RWPE2 (cell line): Measurements from ENCODE around the gene ALOX15.
"Not testable (repeated sequence)": the region's sequence is repeated elsewhere in the genome, so short reads cannot be mapped to it uniquely, and the experiment has no call there.

Source experiments
- ATAC-seq: fragments of 200-7000 bp; cut with Tn5 transposase; 3 replicates; pipeline ENCODE4 v1.9.1; 2021; ENCODE audit warnings: low read depth
- DNase-seq: peaks from one replicate; pipeline ENCODE4 v3.0.0-alpha.2; 2020; ENCODE audit warnings: low spot score
- H3K27ac ChIP-seq: fragments of 450-650 bp; 2 replicates; pipeline ENCODE4 v1.5.1; 2017; ENCODE audit warnings: mild to moderate bottlenecking; ENCODE audit not compliant: poor library complexity, severe bottlenecking
- H3K27me3 ChIP-seq: fragments of 250-450 bp; sonication (Bioruptor Pico); 2 replicates; pipeline ENCODE4 v1.5.1; 2021; ENCODE audit warnings: mild to moderate bottlenecking, moderate library complexity; ENCODE audit not compliant: insufficient read depth, poor library complexity, severe bottlenecking
- H3K36me3 ChIP-seq: fragments of 250-450 bp; sonication (Bioruptor Pico); 2 replicates; pipeline ENCODE4 v1.5.1; 2020; ENCODE audit warnings: low read depth, mild to moderate bottlenecking, moderate library complexity
- H3K4me1 ChIP-seq: fragments of 250-450 bp; sonication (Bioruptor Pico); 2 replicates; pipeline ENCODE4 v1.5.1; 2021; ENCODE audit warnings: mild to moderate bottlenecking, moderate library complexity; ENCODE audit not compliant: insufficient read depth, poor library complexity, severe bottlenecking
- H3K4me3 ChIP-seq: fragments of 250-450 bp; sonication (Bioruptor Pico); 2 replicates; pipeline ENCODE4 v1.5.1; 2021; ENCODE audit warnings: mild to moderate bottlenecking, moderate library complexity; ENCODE audit not compliant: severe bottlenecking
- H3K9me3 ChIP-seq: fragments of 250-450 bp; sonication (Bioruptor Pico); 2 replicates; pipeline ENCODE4 v1.5.1; 2021; ENCODE audit warnings: mild to moderate bottlenecking, moderate library complexity; ENCODE audit not compliant: severe bottlenecking
- TF ChIP-seq, protein P1 (sequence below): fragments of 450-650 bp; IDR thresholded peaks from one replicate; pipeline ENCODE4 v1.5.1; 2017; ENCODE audit warnings: mild to moderate bottlenecking, moderate library complexity; ENCODE audit not compliant: poor library complexity, severe bottlenecking

ALOX15 gene

DNA sequence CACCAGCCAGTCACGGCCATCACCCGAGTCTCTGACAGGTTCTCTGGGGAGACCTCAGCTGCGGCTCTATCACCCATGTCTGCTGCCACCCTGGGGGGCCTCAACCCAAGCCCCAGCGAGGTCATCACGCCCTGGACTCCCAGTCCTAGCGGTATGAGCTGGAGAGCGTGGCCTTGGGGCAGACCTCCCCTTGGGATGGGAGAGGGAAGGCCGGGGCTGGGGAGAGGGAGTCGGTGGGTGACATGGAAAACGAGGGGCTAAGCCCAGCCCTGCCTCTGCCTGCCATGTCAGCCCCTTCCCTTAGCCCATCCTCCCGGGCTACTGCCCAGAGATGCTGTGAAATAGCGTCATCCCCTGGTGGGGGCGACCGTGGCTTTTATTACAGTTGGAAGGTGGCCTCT, 48.5 kb downstream of the ALOX15 start:
- no peaks in the 10 kb centered on the region for H3K9me3 ChIP-seq
- no peak overlapping the region for H3K27ac ChIP-seq
- H3K36me3 ChIP-seq = no peaks in the 10 kb centered on the region
- no peaks in the 10 kb centered on the region for H3K4me1 ChIP-seq
- no peak for ATAC-seq
- no peak for DNase-seq
- peaks cover 12% of the 10 kb centered on the region for H3K27me3 ChIP-seq
- TF ChIP-seq, protein P1, sequence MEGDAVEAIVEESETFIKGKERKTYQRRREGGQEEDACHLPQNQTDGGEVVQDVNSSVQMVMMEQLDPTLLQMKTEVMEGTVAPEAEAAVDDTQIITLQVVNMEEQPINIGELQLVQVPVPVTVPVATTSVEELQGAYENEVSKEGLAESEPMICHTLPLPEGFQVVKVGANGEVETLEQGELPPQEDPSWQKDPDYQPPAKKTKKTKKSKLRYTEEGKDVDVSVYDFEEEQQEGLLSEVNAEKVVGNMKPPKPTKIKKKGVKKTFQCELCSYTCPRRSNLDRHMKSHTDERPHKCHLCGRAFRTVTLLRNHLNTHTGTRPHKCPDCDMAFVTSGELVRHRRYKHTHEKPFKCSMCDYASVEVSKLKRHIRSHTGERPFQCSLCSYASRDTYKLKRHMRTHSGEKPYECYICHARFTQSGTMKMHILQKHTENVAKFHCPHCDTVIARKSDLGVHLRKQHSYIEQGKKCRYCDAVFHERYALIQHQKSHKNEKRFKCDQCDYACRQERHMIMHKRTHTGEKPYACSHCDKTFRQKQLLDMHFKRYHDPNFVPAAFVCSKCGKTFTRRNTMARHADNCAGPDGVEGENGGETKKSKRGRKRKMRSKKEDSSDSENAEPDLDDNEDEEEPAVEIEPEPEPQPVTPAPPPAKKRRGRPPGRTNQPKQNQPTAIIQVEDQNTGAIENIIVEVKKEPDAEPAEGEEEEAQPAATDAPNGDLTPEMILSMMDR = no peak
- H3K4me3 ChIP-seq = no peak overlapping the region

DNA sequence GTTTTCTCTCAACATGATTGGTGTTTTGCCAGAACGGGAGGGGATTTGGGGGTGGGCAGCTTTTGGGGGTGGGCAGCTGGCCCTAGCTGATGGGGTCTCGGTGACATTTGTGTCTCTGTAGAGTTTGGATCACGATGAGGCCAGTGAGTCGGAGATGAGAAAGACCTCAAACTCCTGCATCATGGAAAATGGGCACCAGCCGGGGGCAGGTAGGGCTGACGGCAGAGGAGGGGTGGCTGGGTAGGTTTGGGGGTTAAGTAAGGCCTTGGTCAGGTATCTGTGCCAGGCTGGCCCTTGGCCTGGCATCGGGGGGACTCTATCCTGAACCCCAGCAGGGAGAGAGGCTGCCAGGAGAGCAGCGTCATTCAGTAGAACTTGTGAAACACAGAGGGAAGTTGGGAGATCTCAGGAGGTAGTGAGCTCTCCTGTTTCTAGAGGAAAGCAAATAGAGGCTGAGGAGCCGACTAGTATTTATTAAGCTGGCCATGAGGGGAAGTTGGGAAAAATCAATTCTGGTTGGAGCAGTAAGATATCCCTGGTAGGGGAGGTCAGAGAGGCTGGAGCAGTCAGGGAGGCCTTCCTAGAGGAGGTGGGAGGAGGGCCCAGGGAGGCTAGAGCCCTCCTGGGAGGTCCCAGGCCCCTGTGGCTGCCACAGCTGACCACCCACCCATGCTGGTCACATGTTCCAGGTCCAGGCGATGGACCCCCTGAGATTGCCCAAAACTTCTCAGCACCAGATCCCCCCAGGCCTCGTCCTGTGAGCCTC, 49.1 kb downstream of the ALOX15 start:
- DNase-seq (no peak), ATAC-seq (no peak)
- Histone ChIP-seq H3K4me1 (no peaks in the 10 kb centered on the region), H3K9me3 (no peaks in the 10 kb centered on the region), H3K27me3 (peaks cover 12% of the 10 kb centered on the region), H3K27ac (no peak overlapping the region), H3K4me3 (no peak overlapping the region), H3K36me3 (no peaks in the 10 kb centered on the region)
- TF ChIP-seq, protein P1 = no peak

DNA sequence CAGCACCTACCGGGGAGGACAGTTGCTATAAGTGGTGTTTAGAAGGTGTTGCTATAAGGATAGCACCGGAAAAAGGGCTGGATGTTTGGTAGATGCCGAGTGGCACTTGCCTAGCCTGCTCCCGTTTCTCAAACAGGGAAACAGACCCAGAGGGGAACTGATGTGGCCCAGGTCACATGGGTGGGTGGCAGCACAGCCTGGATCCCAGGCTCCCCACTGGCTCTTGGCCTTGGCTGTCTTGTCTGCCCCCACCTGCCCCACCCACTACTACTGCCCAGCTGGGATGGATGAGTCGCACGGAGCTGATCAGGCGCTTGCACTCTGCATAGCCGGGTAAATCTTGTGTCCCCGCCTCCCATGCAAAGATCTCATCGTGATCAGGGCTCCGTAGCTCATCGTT, 49.9 kb downstream of the ALOX15 start:
- ATAC-seq = peak; percentile 32; the same call in 1 of the 3 replicates
- H3K36me3 ChIP-seq = no peaks in the 10 kb centered on the region
- no peak for DNase-seq

DNA sequence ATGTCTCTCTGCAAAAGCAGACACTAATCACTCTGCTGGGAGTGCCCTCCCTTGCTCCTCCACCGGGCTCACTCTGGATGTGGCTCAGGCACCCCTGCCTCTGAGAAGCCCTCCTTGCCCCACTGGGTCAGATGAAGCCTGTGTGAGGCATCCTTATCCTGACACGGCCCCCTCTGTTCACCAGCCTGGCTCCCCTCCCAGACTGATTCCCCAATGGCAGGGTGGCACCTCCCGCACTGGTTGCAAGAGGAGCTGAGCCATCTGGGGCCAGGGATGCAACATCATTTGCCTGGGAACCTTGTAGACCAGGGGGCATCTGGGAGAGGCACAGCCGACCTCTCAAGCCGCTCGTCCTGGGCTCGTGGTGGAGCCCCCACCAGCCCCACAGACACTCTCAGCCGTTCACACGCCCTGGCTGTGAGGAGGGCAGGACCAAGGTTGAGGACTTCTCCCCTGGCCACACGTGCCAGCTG, 50.5 kb downstream of the ALOX15 start:
- TF ChIP-seq, protein P1 = no peak
- Histone ChIP-seq H3K36me3 (no peaks in the 10 kb centered on the region), H3K27ac (no peak overlapping the region), H3K4me3 (no peak overlapping the region), H3K4me1 (no peaks in the 10 kb centered on the region), H3K27me3 (peaks cover 17% of the 10 kb centered on the region), H3K9me3 (no peaks in the 10 kb centered on the region)
- DNase-seq (no peak), ATAC-seq (no peak)

More for the DNA sequence above, 49.9 kb downstream of the ALOX15 start:
- no peak overlapping the region for H3K27ac ChIP-seq
- no peak overlapping the region for H3K4me3 ChIP-seq
- no peaks in the 10 kb centered on the region for H3K4me1 ChIP-seq
- TF ChIP-seq, protein P1 = no peak
- peaks cover 12% of the 10 kb centered on the region for H3K27me3 ChIP-seq
- H3K9me3 ChIP-seq = no peaks in the 10 kb centered on the region

DNA sequence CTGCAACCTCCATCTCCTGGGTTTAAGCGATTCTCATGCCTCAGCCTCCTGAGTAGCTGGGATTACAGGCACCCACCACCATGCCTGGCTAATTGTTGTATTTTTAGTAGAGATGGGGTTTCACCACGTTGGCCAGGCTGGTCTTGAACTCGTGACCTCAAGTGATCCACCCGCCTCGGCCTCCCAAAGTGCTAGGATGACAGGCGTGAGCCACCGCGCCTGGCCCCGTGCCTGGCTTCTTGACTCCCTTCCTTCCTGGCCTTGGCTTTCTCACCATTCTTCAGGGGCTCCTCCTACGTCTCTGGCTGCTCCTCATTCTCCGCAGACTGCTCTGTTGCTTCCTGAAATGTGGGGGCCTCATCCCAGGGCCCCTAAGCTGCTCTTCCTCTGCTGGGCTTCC, 51.4 kb downstream of the ALOX15 start:
- not testable (repeated sequence) for H3K27ac ChIP-seq, H3K4me3 ChIP-seq, H3K9me3 ChIP-seq, ATAC-seq, H3K36me3 ChIP-seq, H3K4me1 ChIP-seq, DNase-seq
- peaks cover 27% of the 10 kb centered on the region for H3K27me3 ChIP-seq
